Measurements from ENCODE around the gene PTCH2. TPM values are rescaled to one million over a fixed set of nuclear protein-coding genes. Genes with fewer than 3 reads are reported as not detected.
A peak's percentile ranks its signal among the peaks of the same experiment; 100 is the strongest.

PTCH2 gene
- total and polyA plus RNA-seq, 2 donors (not counting 1 experiment from before 2014, with no cell fraction given): 1.3 to 1.7 TPM

- peaks cover 35% of the 10 kb centered on the region for H4K20me1 ChIP-seq (ENCODE audit: control insufficient read depth, insufficient read depth, low read length, poor library complexity, severe bottlenecking)
- WGBS (ENCODE audit: insufficient coverage): 7% methylated on average over 29 of the region's 36 CpGs
- peaks cover 0 to 49% of the 10 kb centered on the region in 2 experiments for H3K36me3 ChIP-seq (replicated peaks in 1 of 2; ENCODE audit: control extremely low read depth in 1 of 2, control insufficient read depth in 1 of 2, extremely low read depth in 1 of 2, insufficient read depth in 2 of 2, low read length in 1 of 2)
- no peak for TF ChIP-seq EZH2 (IDR thresholded peaks at IDR 0.05; ENCODE audit: borderline replicate concordance, insufficient read depth, low read depth, low read length, poor library complexity, severe bottlenecking)
- TF ChIP-seq CTCF (IDR thresholded peaks at IDR 0.05): no peak
- ATAC-seq (ENCODE audit: low read depth): peak; percentile 40
- ChIA-PET CTCF (interaction anchor here (0.8 to 2.9 kb wide), 12 partner anchors 8 to 237 kb away, joined by 3 to 39 read pairs (median 4); partner anchors contain the start of genes BEST4, HECTD3, PLK3 and PTCH2), POLR2A (interaction anchor here (0.6 to 2.5 kb wide), 22 partner anchors 8 to 742 kb away, joined by 3 to 25 read pairs (median 6); partner anchors contain the start of genes ARMH1, EIF2B3, HECTD3 and PLK3)
- Mint-ChIP-seq H3K4me1 (peaks cover 37% of the 10 kb centered on the region), H3K27ac (peak overlapping the region; percentile 94), H3K9me3 (ENCODE audit: insufficient read depth) (no peaks in the 10 kb centered on the region), H3K4me3 (peak overlapping the region; percentile 95), H3K27me3 (no peaks in the 10 kb centered on the region)
- intact Hi-C loops (cut with micrococcal nuclease): loop anchor here (1.0 to 5.0 kb wide), 6 partner anchors 10 to 236 kb away; partner anchors contain the start of genes HECTD3, KIF2C, RNU5D-1 and UROD
- H3K4me1 ChIP-seq (ENCODE audit: control insufficient read depth in 2 of 2, insufficient read depth in 2 of 2, low read length in 2 of 2): peaks cover 14 to 28% of the 10 kb centered on the region in 2 donors
- peak overlapping the region; percentile 89 to 93 for H3K27ac ChIP-seq (ENCODE audit: low read length in 2 of 2)
- no peaks in the 10 kb centered on the region for H3K9me3 ChIP-seq (ENCODE audit: control extremely low read depth in 1 of 3, control insufficient read depth in 2 of 3, insufficient read depth in 1 of 3, low read length in 2 of 3)
- H2AFZ ChIP-seq (ENCODE audit: insufficient read depth, low read depth, low read length, poor library complexity, severe bottlenecking): peak overlapping the region; percentile 98
- peaks cover 5% of the 10 kb centered on the region for H3K79me2 ChIP-seq (ENCODE audit: control insufficient read depth, insufficient read depth, low read length)
- H3K4me2 ChIP-seq (replicated peaks; ENCODE audit: low read depth, low read length, poor library complexity, severe bottlenecking): peak overlapping the region; percentile 75
- H3K27me3 ChIP-seq (replicated peaks in 1 of 4; ENCODE audit: control extremely low read depth in 1 of 4, control insufficient read depth in 3 of 4, insufficient read depth in 4 of 4, low read length in 3 of 4): no peaks in the 10 kb centered on the region
- peak overlapping the region; percentile 60 to 99 (median 87) for H3K4me3 ChIP-seq (ENCODE audit: control extremely low read depth in 1 of 5, extremely low read depth in 1 of 5, insufficient read depth in 1 of 5, low read depth in 2 of 5, low read length in 4 of 5)
- DNase-seq: no peak
- H3K9ac ChIP-seq (ENCODE audit: low read length): peak overlapping the region; percentile 94
Observed at GRCh38 chr1:44775930-44776729, 66.9 kb downstream of the PTCH2 start.
